ENCODE data around the gene RGS10.
"Not testable (repeated sequence)": the region's sequence is repeated elsewhere in the genome, so short reads cannot be mapped to it uniquely, and the experiment has no call there.

RGS10 gene

DNA sequence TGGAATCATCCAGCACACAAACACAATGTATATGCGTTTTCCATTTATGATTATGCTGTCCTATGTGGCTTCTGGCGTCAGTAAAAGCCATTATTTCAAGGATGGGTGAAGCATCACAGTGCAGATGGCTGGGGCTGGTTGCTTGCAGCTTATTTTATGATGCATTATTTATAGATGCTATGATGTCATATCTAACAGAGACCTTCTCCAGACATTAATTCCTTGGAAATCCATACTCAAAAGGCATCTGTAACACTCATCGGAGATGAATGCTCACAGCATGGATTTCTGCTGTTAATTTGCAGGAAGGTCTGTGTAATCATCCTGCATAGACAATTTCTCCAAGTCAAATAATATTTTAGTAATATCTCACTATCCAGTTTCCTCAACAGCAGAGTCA lies 7.2 kb downstream of the RGS10 start:
- TF ChIP-seq, protein P1, sequence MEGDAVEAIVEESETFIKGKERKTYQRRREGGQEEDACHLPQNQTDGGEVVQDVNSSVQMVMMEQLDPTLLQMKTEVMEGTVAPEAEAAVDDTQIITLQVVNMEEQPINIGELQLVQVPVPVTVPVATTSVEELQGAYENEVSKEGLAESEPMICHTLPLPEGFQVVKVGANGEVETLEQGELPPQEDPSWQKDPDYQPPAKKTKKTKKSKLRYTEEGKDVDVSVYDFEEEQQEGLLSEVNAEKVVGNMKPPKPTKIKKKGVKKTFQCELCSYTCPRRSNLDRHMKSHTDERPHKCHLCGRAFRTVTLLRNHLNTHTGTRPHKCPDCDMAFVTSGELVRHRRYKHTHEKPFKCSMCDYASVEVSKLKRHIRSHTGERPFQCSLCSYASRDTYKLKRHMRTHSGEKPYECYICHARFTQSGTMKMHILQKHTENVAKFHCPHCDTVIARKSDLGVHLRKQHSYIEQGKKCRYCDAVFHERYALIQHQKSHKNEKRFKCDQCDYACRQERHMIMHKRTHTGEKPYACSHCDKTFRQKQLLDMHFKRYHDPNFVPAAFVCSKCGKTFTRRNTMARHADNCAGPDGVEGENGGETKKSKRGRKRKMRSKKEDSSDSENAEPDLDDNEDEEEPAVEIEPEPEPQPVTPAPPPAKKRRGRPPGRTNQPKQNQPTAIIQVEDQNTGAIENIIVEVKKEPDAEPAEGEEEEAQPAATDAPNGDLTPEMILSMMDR (IDR thresholded peaks at IDR 0.05; ENCODE audit: control insufficient read depth, insufficient read depth, low read depth, low read length, missing control alignments): no peak
- H3K4me3 ChIP-seq (ENCODE audit: control insufficient read depth, low read depth, low read length): no peak overlapping the region
- no peak for DNase-seq (ENCODE audit: low read depth)

DNA sequence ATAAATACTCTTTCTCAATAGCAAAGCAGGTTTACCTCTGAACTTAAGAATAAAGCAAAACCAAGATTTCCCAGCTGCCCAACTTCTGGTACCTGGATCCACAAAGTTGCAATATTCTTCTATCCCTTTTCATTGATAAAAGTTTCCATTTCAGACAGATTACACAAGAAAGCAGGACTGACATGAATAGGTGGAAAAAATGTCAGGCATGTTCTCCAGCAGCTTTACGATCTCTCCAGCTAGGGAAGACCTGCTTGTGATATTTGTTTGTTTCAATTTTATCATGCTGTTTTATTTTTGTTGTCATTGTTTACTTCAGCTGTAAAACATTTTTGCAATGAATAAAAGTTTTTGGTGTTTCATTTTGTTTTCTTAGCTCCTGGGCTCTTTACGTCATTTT lies 9.0 kb downstream of the RGS10 start:
- TF ChIP-seq, protein P1 (IDR thresholded peaks at IDR 0.05; ENCODE audit: control insufficient read depth, insufficient read depth, low read depth, low read length, missing control alignments): no peak
- H3K4me3 ChIP-seq (ENCODE audit: control insufficient read depth, low read depth, low read length): no peak overlapping the region
- no peak for DNase-seq (ENCODE audit: low read depth)

DNA sequence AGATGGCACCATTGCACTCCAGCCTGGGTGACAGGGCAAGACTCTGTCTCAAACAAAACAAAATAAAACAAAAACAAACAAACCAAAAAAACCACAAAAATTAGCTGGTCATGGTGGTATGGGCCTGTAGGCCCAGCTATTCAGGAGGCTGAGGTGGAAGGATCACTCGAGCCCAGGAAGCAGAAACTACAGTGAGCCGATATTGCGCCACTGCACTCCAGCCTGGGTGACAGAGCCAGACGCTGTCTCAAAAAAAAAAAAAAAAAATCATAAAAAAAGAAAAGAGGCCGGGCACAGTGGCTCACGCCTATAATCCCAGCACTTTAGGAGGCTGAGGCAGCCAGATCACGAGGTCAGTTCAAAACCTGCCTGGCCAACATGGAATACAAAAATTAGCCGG lies 9.7 kb downstream of the RGS10 start:
- not testable (repeated sequence) for DNase-seq (ENCODE audit: low read depth); H3K4me3 ChIP-seq (ENCODE audit: control insufficient read depth, low read depth, low read length)

DNA sequence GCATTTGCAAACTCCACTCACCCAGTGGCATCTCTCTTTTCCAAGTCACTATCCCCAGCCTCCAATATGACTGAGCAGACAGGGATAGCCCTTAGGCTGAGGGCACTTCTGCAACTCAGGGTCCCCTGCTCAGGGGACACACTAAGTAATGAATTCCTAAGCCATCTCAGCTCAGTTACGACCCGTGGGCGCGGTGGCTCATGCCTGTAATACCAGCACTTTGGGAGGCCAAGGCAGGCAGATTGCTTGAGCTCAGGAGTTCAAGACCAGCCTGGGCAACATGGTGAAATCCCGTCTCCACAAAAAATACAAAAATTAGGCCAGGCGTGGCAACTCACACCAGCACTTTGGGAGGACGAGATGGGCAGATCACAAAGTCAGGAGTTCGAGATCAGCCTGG lies 10.3 kb downstream of the RGS10 start:
- DNase-seq (ENCODE audit: low read depth); H3K4me3 ChIP-seq (ENCODE audit: control insufficient read depth, low read depth, low read length): not testable (repeated sequence)

DNA sequence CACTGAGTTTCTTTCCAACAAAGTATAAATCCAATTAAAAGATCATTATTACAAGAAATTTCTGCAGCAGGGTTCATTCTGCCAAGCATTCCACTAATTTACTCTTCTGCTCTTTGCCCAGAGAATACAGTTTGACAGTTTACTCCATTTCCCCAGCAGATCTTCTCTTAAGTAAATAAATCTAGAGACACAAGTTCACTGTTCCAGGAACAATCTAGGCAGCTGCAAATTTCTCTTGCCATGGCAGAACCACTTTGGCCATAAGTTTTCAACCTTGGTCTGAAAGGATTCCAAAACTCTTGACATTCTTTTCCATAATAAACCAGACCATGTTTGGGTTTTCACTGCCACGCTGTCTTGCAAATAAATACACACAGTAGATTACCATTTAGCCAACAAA lies 11.5 kb downstream of the RGS10 start:
- no peak overlapping the region for H3K4me3 ChIP-seq (ENCODE audit: control insufficient read depth, low read depth, low read length)
- TF ChIP-seq, protein P1 (IDR thresholded peaks at IDR 0.05; ENCODE audit: control insufficient read depth, insufficient read depth, low read depth, low read length, missing control alignments): no peak
- DNase-seq (ENCODE audit: low read depth): no peak

DNA sequence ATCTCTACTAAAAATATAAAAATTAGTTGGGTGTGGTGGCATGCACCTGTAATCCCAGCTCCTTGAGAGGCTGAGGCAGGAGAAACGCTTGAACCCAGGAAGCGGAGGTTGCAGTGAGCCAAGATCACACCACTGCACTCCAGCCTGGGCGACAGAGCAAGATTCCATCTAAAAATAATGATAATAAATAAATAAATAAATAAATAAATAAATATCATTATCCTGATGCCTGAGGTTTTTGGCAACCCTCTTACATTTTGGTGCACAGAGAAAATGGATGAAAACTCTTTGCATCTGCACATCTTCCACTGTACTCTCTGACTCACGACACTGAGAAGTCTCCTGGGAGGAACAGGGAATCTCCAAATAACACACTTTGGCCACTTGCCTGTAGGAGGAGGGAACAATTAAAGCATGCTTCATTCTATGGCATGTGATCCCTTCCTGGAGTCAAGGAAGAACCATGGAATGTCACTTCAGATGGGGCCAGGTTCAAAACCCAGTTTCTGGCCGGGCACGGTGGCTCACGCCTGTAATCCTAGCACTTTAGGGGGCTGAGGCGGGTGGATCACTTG lies 13.8 kb downstream of the RGS10 start:
- H3K4me3 ChIP-seq (ENCODE audit: control insufficient read depth, low read depth, low read length): not testable (repeated sequence)
- DNase-seq (ENCODE audit: low read depth): peak; percentile 57

DNA sequence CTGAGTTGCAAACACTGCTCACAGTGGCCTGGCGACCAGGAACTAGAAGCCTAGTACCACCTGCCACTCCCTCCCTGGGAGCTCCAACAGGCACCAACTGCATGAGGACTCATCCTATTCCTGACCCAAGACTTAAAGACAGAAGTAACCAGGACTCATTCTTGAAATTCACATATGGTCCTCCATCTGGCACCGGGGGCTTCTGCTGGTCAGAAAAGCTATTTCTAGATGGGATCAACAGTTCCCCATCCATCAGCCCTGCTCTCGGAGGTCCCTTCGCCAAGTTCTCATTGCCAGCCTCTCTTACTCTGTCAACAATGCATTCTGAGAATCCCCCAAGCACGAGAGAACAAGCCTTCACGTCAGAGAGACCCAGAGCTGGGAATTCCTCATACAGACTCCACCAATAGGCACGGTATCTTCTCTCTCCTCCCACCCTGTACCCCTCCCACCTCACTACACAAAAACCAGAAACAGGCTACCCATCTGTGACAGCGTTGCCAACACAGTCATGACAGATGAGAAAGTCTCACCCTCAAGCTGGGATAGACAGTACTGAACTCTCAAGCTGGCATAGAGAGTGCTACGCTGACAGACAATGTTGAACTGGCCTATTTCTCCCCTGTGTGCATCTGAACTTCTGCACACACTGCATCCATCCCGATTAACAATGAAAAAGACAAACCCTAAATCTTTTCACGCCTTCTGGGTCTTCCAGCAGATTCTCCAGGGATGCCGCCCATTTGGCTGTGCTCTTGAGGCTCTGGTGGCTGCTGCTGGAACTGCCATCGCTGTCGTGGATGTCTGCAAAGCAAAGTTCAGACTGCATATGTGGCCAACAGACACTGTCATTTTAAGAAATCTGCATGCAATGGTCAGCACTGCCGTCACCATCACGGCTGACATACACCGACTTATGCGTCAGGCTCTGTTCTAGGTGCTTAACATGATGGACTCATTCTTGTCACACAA lies 15.6 kb downstream of the RGS10 start:
- TF ChIP-seq, protein P1 (IDR thresholded peaks at IDR 0.05; ENCODE audit: control insufficient read depth, insufficient read depth, low read depth, low read length, missing control alignments): no peak
- no peak overlapping the region for H3K4me3 ChIP-seq (ENCODE audit: control insufficient read depth, low read depth, low read length)

DNA sequence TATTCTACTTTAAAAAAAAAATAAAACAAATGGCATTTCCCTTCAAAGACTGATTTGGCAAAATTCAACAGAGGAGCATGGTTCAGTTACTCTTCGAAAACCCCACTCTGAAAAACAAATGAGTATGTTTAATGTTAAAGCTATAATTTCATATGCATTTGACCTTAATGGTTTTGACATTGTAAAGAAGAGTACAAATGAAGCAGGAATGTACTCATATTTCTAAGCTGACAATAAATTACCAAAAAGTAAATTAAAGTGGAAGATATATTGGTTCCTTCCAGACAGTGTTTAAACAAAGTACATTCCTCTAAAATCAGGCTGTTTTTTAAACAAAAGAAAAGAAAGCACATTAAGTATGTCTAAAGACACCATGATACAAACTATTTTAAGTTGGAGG lies 16.4 kb downstream of the RGS10 start:
- no peak for DNase-seq (ENCODE audit: low read depth)
- TF ChIP-seq, protein P1 (IDR thresholded peaks at IDR 0.05; ENCODE audit: control insufficient read depth, insufficient read depth, low read depth, low read length, missing control alignments): no peak

More for the DNA sequence above, 15.6 kb downstream of the RGS10 start:
- no peak for DNase-seq (ENCODE audit: low read depth)

More for the DNA sequence above, 16.4 kb downstream of the RGS10 start:
- H3K4me3 ChIP-seq (ENCODE audit: control insufficient read depth, low read depth, low read length): no peak overlapping the region

All from AG09309 (cell line).